ENCODE results near the gene MTCL1.

MTCL1 gene

GRCh38 chr18:8721094-8721669 lies 15.8 kb downstream of the MTCL1 start:
- FAIRE-seq = no peak
- TF ChIP-seq, protein P1, sequence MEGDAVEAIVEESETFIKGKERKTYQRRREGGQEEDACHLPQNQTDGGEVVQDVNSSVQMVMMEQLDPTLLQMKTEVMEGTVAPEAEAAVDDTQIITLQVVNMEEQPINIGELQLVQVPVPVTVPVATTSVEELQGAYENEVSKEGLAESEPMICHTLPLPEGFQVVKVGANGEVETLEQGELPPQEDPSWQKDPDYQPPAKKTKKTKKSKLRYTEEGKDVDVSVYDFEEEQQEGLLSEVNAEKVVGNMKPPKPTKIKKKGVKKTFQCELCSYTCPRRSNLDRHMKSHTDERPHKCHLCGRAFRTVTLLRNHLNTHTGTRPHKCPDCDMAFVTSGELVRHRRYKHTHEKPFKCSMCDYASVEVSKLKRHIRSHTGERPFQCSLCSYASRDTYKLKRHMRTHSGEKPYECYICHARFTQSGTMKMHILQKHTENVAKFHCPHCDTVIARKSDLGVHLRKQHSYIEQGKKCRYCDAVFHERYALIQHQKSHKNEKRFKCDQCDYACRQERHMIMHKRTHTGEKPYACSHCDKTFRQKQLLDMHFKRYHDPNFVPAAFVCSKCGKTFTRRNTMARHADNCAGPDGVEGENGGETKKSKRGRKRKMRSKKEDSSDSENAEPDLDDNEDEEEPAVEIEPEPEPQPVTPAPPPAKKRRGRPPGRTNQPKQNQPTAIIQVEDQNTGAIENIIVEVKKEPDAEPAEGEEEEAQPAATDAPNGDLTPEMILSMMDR (IDR thresholded peaks at IDR 0.05; ENCODE audit: insufficient read depth, missing control alignments) = no peak
- no peak for DNase-seq (ENCODE audit: insufficient read length, low spot score)

DNA sequence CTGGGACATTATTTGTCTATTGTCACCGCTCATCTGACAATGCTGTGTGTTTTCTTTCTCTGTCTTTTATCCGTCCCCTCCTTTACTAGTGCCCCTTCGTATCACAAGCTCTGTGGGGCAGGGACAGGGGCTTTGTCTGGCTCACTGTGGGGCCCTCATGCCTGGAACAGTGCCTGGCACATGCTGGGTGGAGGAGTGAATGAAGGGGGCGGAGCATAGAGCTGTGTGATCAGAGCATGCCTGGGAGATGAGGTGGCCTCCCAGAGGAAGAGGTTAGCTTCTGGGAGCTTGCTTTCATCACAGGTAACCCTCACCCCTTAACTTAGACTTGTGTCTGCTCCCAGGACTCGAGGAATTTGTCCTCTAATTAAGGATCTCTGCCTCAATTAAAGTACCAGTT lies 16.4 kb downstream of the MTCL1 start:
- DNase-seq (ENCODE audit: insufficient read length, low spot score) = no peak
- TF ChIP-seq, protein P1 (IDR thresholded peaks at IDR 0.05; ENCODE audit: insufficient read depth, missing control alignments) = no peak
- FAIRE-seq = no peak

- TF ChIP-seq, protein P1 (IDR thresholded peaks at IDR 0.05; ENCODE audit: insufficient read depth, missing control alignments) = no peak
- DNase-seq (ENCODE audit: insufficient read length, low spot score) (no peak), FAIRE-seq (no peak)
Observed at GRCh38 chr18:8722946-8723820, 17.8 kb downstream of the MTCL1 start.

DNA sequence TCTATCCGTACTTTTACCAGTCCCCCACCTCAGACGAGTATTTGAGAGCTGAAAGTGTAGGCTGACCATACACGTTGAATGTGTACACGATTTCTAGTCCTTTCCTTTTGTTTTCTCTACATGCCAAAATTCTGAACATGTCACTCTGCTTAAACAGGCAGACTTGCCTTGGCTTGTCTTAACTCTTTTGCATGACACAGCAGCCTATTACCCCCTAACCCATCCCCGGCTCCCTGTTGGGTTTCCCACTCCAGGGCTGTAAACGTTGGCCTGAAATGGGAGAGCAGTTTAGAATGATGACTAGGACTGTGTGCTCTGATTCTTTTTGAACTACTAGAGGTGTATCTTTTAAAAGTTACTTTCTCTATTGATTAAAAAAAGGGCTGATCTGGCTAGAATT lies 19.1 kb downstream of the MTCL1 start:
- FAIRE-seq (no peak), DNase-seq (ENCODE audit: insufficient read length, low spot score) (no peak)
- TF ChIP-seq, protein P1 (IDR thresholded peaks at IDR 0.05; ENCODE audit: insufficient read depth, missing control alignments) = no peak

DNA sequence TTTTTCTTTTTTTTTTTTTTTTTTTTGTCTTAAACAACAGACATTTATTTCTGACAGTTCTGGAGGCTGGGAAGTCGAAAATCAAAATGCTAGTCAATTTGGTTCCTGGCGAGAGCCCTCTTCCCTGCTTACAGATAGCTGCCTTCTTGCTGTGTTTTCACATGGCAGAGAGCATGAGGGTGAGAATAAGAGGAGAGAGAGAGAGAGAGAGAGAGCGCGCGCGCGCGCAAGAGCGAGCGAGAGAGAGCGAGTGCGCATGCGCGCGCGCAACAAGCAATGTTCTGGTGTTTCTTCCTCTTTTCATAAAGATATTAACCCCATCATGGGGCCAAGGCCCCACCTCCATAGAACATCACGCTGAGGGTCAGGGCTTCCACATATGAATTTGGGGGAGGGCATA lies 20.9 kb downstream of the MTCL1 start:
- DNase-seq (ENCODE audit: insufficient read length, low spot score) (no peak), FAIRE-seq (no peak)
- TF ChIP-seq, protein P1 (IDR thresholded peaks at IDR 0.05; ENCODE audit: insufficient read depth, missing control alignments) = no peak

GRCh38 chr18:8726963-8727705 lies 21.8 kb downstream of the MTCL1 start:
- no peak for DNase-seq (ENCODE audit: insufficient read length, low spot score)
- no peak for FAIRE-seq
- TF ChIP-seq, protein P1 (IDR thresholded peaks at IDR 0.05; ENCODE audit: insufficient read depth, missing control alignments) = no peak
